GM12878 (cell line): ENCODE measurements around the gene C1orf52. TPM values are rescaled to one million over a fixed set of nuclear protein-coding genes. Genes with fewer than 3 reads are reported as not detected.

Source experiments
- ATAC-seq: fragments of 200-7000 bp; cut with Tn5 transposase; 3 replicates; pipeline ENCODE4 v1.9.1; 2020; ENCODE audit warnings: mild to moderate bottlenecking, moderate library complexity
- BruUV-seq: library from RNA; stranded (reverse); fragments of 400-500 nt; replicated peaks from 2 replicates; lab custom pipeline; 2021; lab: Mats Ljungman, UMichigan
- CTCF ChIA-PET: fragments of 300-600 bp; sonication (Branson Sonifier 250); formaldehyde crosslinking; extraction: SDS; loops from one replicate; lab custom pipeline; 2021; ENCODE audit warnings: inconsistent platforms; lab: Yijun Ruan, JAX
- POLR2A ChIA-PET: fragments of 350-600 bp; formaldehyde crosslinking; extraction: SDS; loops from one replicate; lab custom pipeline; 2021; ENCODE audit warnings: inconsistent platforms; lab: Charles Lee
- RAD21 ChIA-PET: fragments of 300-600 bp; sonication (Branson Sonifier 250); formaldehyde crosslinking; loops from one replicate; lab custom pipeline; 2023; ENCODE audit warnings: antibody characterized with exemption; ENCODE audit not compliant: unreplicated experiment; lab: Charles Lee
- SMC1A ChIA-PET: fragments of 300-600 bp; sonication (Branson Sonifier 250); formaldehyde crosslinking; loops from one replicate; lab custom pipeline; 2023; ENCODE audit not compliant: unreplicated experiment, uncharacterized antibody; lab: Charles Lee
- DNase-seq: peaks from one replicate; pipeline ENCODE4 v3.0.0-alpha.2; 2011; ENCODE audit warnings: low read depth, low spot score
- FAIRE-seq: peaks from 3 replicates; lab custom pipeline; 2011; peaks lifted over from hg19 to GRCh38; lab: Jason Lieb, UNC
- H2AFZ ChIP-seq: 2 replicates; pipeline ENCODE4 v1.6.0; 2011; ENCODE audit warnings: low read depth, low read length, control low read depth; ENCODE audit not compliant: control insufficient read depth
- H3K27ac ChIP-seq: 2 replicates; pipeline ENCODE4 v1.5.1; 2011; ENCODE audit warnings: control low read depth; ENCODE audit not compliant: control insufficient read depth, insufficient read depth
- H3K27me3 ChIP-seq, 2 experiments: replicated peaks in 1 of 2; 2 replicates each; pipeline versions ENCODE4 v1.6.0 to v1.6.1; 2011; ENCODE audit warnings: low read length in 1 of 2; ENCODE audit not compliant: control insufficient read depth in 2 of 2, insufficient read depth in 2 of 2
- H3K36me3 ChIP-seq, 2 experiments: 2 replicates each; pipeline ENCODE4 v1.5.1; 2011; ENCODE audit warnings: low read length in 1 of 2; ENCODE audit not compliant: control insufficient read depth in 2 of 2, insufficient read depth in 2 of 2
- H3K4me1 ChIP-seq: 2 replicates; pipeline ENCODE4 v1.6.1; 2011; ENCODE audit warnings: mild to moderate bottlenecking, low read length, moderate library complexity, mixed read lengths; ENCODE audit not compliant: control insufficient read depth, insufficient read depth
- H3K4me2 ChIP-seq: 2 replicates; pipeline ENCODE4 v1.6.0; 2011; ENCODE audit warnings: control low read depth; ENCODE audit not compliant: control insufficient read depth, insufficient read depth
- H3K4me3 ChIP-seq: fragments of 200-600 bp; sonication (generic); 2 replicates; pipeline ENCODE4 v1.5.1; 2016
- H3K79me2 ChIP-seq: 2 replicates; pipeline ENCODE4 v1.6.0; 2011; ENCODE audit warnings: low read length; ENCODE audit not compliant: control insufficient read depth, insufficient read depth
- H3K9ac ChIP-seq: 2 replicates; pipeline ENCODE4 v1.8.0; 2011; ENCODE audit warnings: low read length, control low read depth, mixed read lengths; ENCODE audit not compliant: control insufficient read depth, insufficient read depth
- H3K9me3 ChIP-seq: replicated peaks from 3 replicates; pipeline ENCODE4 v1.5.1; 2011; ENCODE audit warnings: mild to moderate bottlenecking, low read length; ENCODE audit not compliant: control insufficient read depth, insufficient read depth
- H4K20me1 ChIP-seq: 2 replicates; pipeline ENCODE4 v1.6.0; 2011; ENCODE audit not compliant: control insufficient read depth, insufficient read depth
- ATF7 ChIP-seq: fragments of 450-650 bp; IDR thresholded peaks from 2 replicates; pipeline ENCODE4 v1.6.1; 2016; ENCODE audit warnings: low read depth, mild to moderate bottlenecking
- BMI1 ChIP-seq: fragments of 450-650 bp; IDR thresholded peaks from 2 replicates; pipeline ENCODE4 v1.6.1; 2016; ENCODE audit warnings: mild to moderate bottlenecking, moderate library complexity, borderline replicate concordance
- BRCA1 ChIP-seq: IDR thresholded peaks from 2 replicates; pipeline ENCODE4 v1.6.1; 2011; ENCODE audit warnings: low read depth, low read length, improper control_type of control experiment
- CBFB ChIP-seq: IDR thresholded peaks from 2 replicates; pipeline ENCODE4 v1.6.1; 2016; ENCODE audit warnings: antibody characterized with exemption, low read depth
- CBX5 ChIP-seq: sonication (generic); IDR thresholded peaks from 2 replicates; pipeline ENCODE4 v1.6.1; 2016; ENCODE audit warnings: low read depth, moderate library complexity, mild to moderate bottlenecking, inconsistent platforms
- ETV6 ChIP-seq, 2 experiments: fragments of 450-650 bp in 1 of 2; IDR thresholded peaks in 1 of 2; conservative IDR thresholded peaks in 1 of 2; 2 replicates each; pipeline ENCODE4 v1.6.1; 2014; ENCODE audit warnings: antibody characterized with exemption in 1 of 2, borderline replicate concordance in 1 of 2, low read depth in 1 of 2, mild to moderate bottlenecking in 1 of 2, moderate library complexity in 1 of 2
- IRF4 ChIP-seq: IDR thresholded peaks from 2 replicates; pipeline ENCODE4 v1.6.1; 2011; ENCODE audit warnings: low read depth, low read length
- NBN ChIP-seq: fragments of 450-650 bp; IDR thresholded peaks from 2 replicates; pipeline ENCODE4 v1.6.1; 2016
- RFX5 ChIP-seq: IDR thresholded peaks from 2 replicates; pipeline ENCODE4 v1.6.1; 2011; ENCODE audit warnings: low read depth, low read length, improper control_type of control experiment
- SMARCA5 ChIP-seq: fragments of 450-650 bp; IDR thresholded peaks from 2 replicates; pipeline ENCODE4 v1.6.1; 2017; ENCODE audit warnings: mild to moderate bottlenecking
- SMC3 ChIP-seq: IDR thresholded peaks from 2 replicates; pipeline ENCODE4 v1.6.1; 2011; ENCODE audit warnings: low read length, improper control_type of control experiment, borderline replicate concordance
- TARDBP ChIP-seq: IDR thresholded peaks from 2 replicates; pipeline ENCODE4 v1.6.1; 2016; ENCODE audit warnings: borderline replicate concordance
- TCF7 ChIP-seq: IDR thresholded peaks from 2 replicates; pipeline ENCODE4 v1.6.1; 2014; ENCODE audit warnings: antibody characterized with exemption, borderline replicate concordance
- ZNF207 ChIP-seq: fragments of 450-650 bp; IDR thresholded peaks from 2 replicates; pipeline ENCODE4 v1.6.1; 2014; ENCODE audit warnings: antibody characterized with exemption, mild to moderate bottlenecking, borderline replicate concordance
- ZNF622 ChIP-seq: fragments of 450-650 bp; IDR thresholded peaks from 2 replicates; pipeline ENCODE4 v1.6.1; 2017; ENCODE audit warnings: mild to moderate bottlenecking, inconsistent platforms
- WGBS: methylation state at CpG from one replicate; pipeline ENCODE4 v1.1.6; 2016; ENCODE audit warnings: low lambda C conversion rate; ENCODE audit not compliant: insufficient replicate concordance, insufficient coverage; ENCODE audit errors: missing lambda C conversion rate; 5-methylcytosine and 5-hydroxymethylcytosine counted together
- in situ Hi-C: fragments of 300-500 bp; cut with MboI; formaldehyde crosslinking; loops from 9 replicates; pipeline ENCODE4 v1.14.3; 2018; ENCODE audit warnings: mixed read lengths
- intact Hi-C: fragments of 100-400 bp; cut with micrococcal nuclease; formaldehyde crosslinking; loops from one replicate; pipeline ENCODE4 v1.14.2; 2022; ENCODE audit not compliant: unreplicated experiment
- polyA plus RNA-seq, 11 experiments: library from polyadenylated mRNA; depleted of rRNA in 4 of 11; unstranded in 6 of 11; stranded (reverse) in 5 of 11; fragments of >200 nt; fragmentation: Nextera tagmentation in 4 of 11; fragmentation: Illumina TruSeq in 1 of 11; extraction: Ambion mirVana in 4 of 11; extraction: Trizol in 1 of 11; gene quantifications; 1 replicate in 1 of 11; 2 replicates in 10 of 11; pipeline versions ENCODE4 v1.2.1 to v1.2.3, GENCODE V29; 2011 to 2016; ENCODE audit warnings: inconsistent platforms in 2 of 11, missing spikeins in 2 of 11, low read depth in 1 of 11
- total RNA-seq, 4 experiments: library from RNA; depleted of rRNA in 3 of 4; stranded (reverse); fragments of >200 nt in 3 of 4; fragmentation: Illumina TruSeq in 1 of 4; extraction: Trizol in 1 of 4; gene quantifications; 2 replicates each; pipeline versions ENCODE4 v1.2.1 to v1.2.3, GENCODE V29; 2013 to 2021
- TF ChIP-seq, protein P1 (sequence below): fragments of 450-650 bp; IDR thresholded peaks from 2 replicates; pipeline ENCODE4 v1.6.1; 2017; ENCODE audit warnings: mild to moderate bottlenecking, moderate library complexity
- TF ChIP-seq, protein P2 (sequence below): IDR thresholded peaks from 2 replicates; pipeline ENCODE4 v1.6.1; 2011; ENCODE audit warnings: low read depth, mild to moderate bottlenecking, low read length, moderate library complexity, borderline replicate concordance; ENCODE audit errors: extremely low read depth
- TF ChIP-seq, protein P3 (sequence below): IDR thresholded peaks from 2 replicates; pipeline ENCODE4 v1.6.1; 2012; ENCODE audit warnings: low read depth, low read length, improper control_type of control experiment
- TF ChIP-seq, protein P4 (sequence below): fragments of 450-650 bp; IDR thresholded peaks from 2 replicates; pipeline ENCODE4 v1.6.1; 2018; ENCODE audit warnings: borderline replicate concordance, mild to moderate bottlenecking; ENCODE audit not compliant: partially characterized antibody

C1orf52 gene
- total and polyA plus RNA-seq, 10 of the 15 experiments (the other 5 are each of a cell fraction or from before 2014, with no cell fraction given) = 9.4 to 39.5 (median 17.6) TPM

DNA sequence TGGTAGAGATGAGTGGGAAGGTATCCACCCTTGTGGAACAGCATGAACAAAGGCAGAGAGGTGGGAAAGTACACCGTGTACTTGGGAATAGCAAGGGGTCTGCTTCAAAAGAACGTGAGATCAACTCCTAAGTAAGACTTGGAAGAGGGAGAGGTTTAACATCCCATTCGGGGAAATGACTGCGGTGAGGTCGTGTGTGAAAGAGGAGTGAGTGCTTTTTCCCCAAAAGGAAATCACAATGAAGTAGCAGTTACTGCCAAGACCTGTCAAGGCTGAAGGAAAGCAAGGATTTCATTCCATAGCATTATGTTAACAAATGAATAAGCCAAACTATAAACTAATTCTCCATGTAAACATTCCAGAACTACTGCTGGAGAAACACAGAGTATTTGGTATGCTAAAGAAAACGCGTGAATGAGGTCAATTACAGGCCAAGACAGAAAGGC is 38.7 kb downstream of the C1orf52 start:
- ChIA-PET CTCF (no interaction called here), RAD21 (no interaction called here), SMC1A (interaction anchor here (0.9 kb wide), 1 partner anchor 10 kb away, joined by 3 read pairs; no protein-coding TSS in a partner anchor), POLR2A (no interaction called here)
- intact Hi-C loops (no loop called here), in situ Hi-C loops (no loop called here)
- 71% methylated on average over 7 of the region's 7 CpGs for WGBS
- Histone ChIP-seq H3K27me3 (no peaks in the 10 kb centered on the region; a peak in 1 of 4 replicates), H3K36me3 (no peaks in the 10 kb centered on the region), H4K20me1 (no peaks in the 10 kb centered on the region), H3K4me2 (no peak overlapping the region), H3K9ac (no peak overlapping the region), H3K4me1 (no peaks in the 10 kb centered on the region), H3K4me3 (no peak overlapping the region), H3K27ac (no peak overlapping the region), H3K79me2 (no peaks in the 10 kb centered on the region), H2AFZ (no peak overlapping the region), H3K9me3 (no peaks in the 10 kb centered on the region)
- no TSS peak for BruUV-seq
- ATAC-seq = no peak
- no peak for DNase-seq
- no peak for FAIRE-seq
- no peak for TF ChIP-seq BRCA1
- TF ChIP-seq NBN = no peak
- TF ChIP-seq SMC3 = no peak
- no peak for TF ChIP-seq ZNF622
- TF ChIP-seq SMARCA5 = no peak
- TF ChIP-seq, protein P1, sequence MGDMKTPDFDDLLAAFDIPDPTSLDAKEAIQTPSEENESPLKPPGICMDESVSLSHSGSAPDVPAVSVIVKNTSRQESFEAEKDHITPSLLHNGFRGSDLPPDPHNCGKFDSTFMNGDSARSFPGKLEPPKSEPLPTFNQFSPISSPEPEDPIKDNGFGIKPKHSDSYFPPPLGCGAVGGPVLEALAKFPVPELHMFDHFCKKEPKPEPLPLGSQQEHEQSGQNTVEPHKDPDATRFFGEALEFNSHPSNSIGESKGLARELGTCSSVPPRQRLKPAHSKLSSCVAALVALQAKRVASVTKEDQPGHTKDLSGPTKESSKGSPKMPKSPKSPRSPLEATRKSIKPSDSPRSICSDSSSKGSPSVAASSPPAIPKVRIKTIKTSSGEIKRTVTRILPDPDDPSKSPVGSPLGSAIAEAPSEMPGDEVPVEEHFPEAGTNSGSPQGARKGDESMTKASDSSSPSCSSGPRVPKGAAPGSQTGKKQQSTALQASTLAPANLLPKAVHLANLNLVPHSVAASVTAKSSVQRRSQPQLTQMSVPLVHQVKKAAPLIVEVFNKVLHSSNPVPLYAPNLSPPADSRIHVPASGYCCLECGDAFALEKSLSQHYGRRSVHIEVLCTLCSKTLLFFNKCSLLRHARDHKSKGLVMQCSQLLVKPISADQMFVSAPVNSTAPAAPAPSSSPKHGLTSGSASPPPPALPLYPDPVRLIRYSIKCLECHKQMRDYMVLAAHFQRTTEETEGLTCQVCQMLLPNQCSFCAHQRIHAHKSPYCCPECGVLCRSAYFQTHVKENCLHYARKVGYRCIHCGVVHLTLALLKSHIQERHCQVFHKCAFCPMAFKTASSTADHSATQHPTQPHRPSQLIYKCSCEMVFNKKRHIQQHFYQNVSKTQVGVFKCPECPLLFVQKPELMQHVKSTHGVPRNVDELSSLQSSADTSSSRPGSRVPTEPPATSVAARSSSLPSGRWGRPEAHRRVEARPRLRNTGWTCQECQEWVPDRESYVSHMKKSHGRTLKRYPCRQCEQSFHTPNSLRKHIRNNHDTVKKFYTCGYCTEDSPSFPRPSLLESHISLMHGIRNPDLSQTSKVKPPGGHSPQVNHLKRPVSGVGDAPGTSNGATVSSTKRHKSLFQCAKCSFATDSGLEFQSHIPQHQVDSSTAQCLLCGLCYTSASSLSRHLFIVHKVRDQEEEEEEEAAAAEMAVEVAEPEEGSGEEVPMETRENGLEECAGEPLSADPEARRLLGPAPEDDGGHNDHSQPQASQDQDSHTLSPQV = no peak
- no peak for TF ChIP-seq IRF4
- TF ChIP-seq BMI1 = no peak
- TF ChIP-seq, protein P2, sequence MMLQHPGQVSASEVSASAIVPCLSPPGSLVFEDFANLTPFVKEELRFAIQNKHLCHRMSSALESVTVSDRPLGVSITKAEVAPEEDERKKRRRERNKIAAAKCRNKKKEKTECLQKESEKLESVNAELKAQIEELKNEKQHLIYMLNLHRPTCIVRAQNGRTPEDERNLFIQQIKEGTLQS = no peak
- TF ChIP-seq TCF7 = no peak
- no peak for TF ChIP-seq ATF7
- TF ChIP-seq CBFB = no peak
- TF ChIP-seq CBX5 = no peak
- no peak for TF ChIP-seq ETV6 (conservative IDR thresholded peaks at IDR 0.05 in 1 of 2, IDR thresholded peaks at IDR 0.05 in 1 of 2; ENCODE audit: borderline replicate concordance in 1 of 2, low read depth in 1 of 2)
- TF ChIP-seq, protein P3, sequence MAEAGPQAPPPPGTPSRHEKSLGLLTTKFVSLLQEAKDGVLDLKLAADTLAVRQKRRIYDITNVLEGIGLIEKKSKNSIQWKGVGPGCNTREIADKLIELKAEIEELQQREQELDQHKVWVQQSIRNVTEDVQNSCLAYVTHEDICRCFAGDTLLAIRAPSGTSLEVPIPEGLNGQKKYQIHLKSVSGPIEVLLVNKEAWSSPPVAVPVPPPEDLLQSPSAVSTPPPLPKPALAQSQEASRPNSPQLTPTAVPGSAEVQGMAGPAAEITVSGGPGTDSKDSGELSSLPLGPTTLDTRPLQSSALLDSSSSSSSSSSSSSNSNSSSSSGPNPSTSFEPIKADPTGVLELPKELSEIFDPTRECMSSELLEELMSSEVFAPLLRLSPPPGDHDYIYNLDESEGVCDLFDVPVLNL = no peak
- no peak for TF ChIP-seq RFX5
- no peak for TF ChIP-seq TARDBP
- TF ChIP-seq ZNF207 = no peak
- TF ChIP-seq, protein P4, sequence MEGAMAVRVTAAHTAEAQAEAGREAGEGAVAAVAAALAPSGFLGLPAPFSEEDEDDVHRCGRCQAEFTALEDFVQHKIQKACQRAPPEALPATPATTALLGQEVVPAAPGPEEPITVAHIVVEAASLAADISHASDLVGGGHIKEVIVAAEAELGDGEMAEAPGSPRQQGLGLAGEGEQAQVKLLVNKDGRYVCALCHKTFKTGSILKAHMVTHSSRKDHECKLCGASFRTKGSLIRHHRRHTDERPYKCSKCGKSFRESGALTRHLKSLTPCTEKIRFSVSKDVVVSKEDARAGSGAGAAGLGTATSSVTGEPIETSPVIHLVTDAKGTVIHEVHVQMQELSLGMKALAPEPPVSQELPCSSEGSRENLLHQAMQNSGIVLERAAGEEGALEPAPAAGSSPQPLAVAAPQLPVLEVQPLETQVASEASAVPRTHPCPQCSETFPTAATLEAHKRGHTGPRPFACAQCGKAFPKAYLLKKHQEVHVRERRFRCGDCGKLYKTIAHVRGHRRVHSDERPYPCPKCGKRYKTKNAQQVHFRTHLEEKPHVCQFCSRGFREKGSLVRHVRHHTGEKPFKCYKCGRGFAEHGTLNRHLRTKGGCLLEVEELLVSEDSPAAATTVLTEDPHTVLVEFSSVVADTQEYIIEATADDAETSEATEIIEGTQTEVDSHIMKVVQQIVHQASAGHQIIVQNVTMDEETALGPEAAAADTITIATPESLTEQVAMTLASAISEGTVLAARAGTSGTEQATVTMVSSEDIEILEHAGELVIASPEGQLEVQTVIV = no peak
